ENCODE results near the gene TENM3. TPM values are rescaled to one million over a fixed set of nuclear protein-coding genes. Genes with fewer than 3 reads are reported as not detected.
"Not testable (repeated sequence)": the region's sequence is repeated elsewhere in the genome, so short reads cannot be mapped to it uniquely, and the experiment has no call there.

TENM3 gene
- total RNA-seq, 1 donor from 2014 or later: 11.0 TPM

DNA sequence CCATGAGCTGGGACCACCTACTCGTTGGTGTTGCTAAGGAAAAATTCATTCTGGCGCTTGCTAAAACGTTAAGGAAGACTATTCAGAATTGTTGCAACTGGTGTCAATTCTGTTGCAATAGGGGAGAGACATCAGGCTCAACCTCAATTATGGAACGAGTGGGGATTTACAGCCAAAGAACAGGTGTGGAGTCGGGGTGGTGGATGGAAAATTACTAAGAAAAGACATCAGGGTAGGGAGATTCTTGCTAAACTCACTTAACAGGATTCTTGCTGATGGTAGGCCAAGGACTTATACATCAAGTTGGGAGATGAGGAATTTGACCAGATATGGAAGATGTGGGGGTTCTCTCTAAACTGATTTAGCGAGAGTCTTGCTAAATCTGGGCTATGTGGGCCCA, 139.7 kb downstream of the TENM3 start:
- no peak for DNase-seq (ENCODE audit: extremely low spot score in 2 of 2)
- H3K27ac ChIP-seq: no peak overlapping the region
- no peaks in the 10 kb centered on the region for H3K4me1 ChIP-seq
- H3K9me3 ChIP-seq: no peaks in the 10 kb centered on the region
- no peak overlapping the region for H3K4me3 ChIP-seq
- no peaks in the 10 kb centered on the region for H3K36me3 ChIP-seq
- intact Hi-C loops (cut with DNase I): no loop called here
- TF ChIP-seq POLR2A (IDR thresholded peaks at IDR 0.05): no peak
- TF ChIP-seq, protein P1, sequence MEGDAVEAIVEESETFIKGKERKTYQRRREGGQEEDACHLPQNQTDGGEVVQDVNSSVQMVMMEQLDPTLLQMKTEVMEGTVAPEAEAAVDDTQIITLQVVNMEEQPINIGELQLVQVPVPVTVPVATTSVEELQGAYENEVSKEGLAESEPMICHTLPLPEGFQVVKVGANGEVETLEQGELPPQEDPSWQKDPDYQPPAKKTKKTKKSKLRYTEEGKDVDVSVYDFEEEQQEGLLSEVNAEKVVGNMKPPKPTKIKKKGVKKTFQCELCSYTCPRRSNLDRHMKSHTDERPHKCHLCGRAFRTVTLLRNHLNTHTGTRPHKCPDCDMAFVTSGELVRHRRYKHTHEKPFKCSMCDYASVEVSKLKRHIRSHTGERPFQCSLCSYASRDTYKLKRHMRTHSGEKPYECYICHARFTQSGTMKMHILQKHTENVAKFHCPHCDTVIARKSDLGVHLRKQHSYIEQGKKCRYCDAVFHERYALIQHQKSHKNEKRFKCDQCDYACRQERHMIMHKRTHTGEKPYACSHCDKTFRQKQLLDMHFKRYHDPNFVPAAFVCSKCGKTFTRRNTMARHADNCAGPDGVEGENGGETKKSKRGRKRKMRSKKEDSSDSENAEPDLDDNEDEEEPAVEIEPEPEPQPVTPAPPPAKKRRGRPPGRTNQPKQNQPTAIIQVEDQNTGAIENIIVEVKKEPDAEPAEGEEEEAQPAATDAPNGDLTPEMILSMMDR (IDR thresholded peaks at IDR 0.05): no peak
- no peak for TF ChIP-seq POLR2AphosphoS5 (IDR thresholded peaks at IDR 0.05; ENCODE audit: insufficient read depth in 1 of 2, low read depth in 1 of 2)
- no peaks in the 10 kb centered on the region for H3K27me3 ChIP-seq

DNA sequence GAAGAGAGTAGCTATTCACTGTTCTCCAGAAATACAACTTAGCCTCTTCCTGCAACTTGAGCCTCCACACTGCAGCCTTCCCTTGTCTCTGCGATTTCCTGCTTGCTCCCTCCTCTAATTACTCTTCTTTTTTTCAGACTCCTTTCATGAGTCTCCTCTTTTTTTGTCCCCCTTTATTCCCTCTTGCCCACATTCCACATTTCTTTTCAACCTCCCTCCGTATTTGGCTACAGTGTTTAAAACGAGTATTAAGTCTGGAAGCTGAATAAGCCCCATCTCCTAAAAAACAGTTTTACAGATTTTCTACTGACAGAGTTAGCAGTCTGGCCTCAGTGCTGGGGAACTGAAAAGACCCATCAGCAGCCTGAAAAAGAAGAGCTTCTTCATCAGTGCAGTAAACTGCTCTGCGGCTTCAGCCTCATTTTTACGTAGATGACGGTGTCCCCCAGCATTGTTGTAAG, 141.5 kb downstream of the TENM3 start:
- H3K36me3 ChIP-seq: no peaks in the 10 kb centered on the region
- no peaks in the 10 kb centered on the region for H3K9me3 ChIP-seq
- no peaks in the 10 kb centered on the region for H3K4me1 ChIP-seq
- no peak for DNase-seq (ENCODE audit: extremely low spot score in 2 of 2)
- intact Hi-C loops (cut with DNase I): no loop called here
- TF ChIP-seq POLR2AphosphoS5 (IDR thresholded peaks at IDR 0.05; ENCODE audit: insufficient read depth in 1 of 2, low read depth in 1 of 2) (no peak), POLR2A (IDR thresholded peaks at IDR 0.05) (no peak)
- TF ChIP-seq, protein P1 (IDR thresholded peaks at IDR 0.05): no peak
- H3K4me3 ChIP-seq: no peak overlapping the region
- no peaks in the 10 kb centered on the region for H3K27me3 ChIP-seq
- no peak overlapping the region for H3K27ac ChIP-seq

DNA sequence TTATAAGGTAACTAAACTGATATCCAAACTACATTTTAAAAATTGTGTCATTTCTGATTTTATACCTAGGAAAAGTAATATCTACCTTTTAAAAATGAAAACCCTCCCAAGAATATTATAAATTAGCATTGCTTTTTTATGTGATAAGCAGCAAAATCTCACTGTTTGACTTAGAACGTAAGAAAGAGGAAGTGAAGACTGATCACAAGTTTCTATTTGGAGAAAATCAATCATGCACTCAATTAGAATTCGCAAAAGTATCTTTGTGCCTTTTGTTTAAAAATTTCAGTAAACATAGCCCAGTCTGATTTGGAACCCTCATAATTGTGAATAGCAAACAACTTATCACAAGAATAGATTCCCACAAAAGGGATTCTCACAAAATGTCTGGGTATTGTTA, 142.7 kb downstream of the TENM3 start:
- no peak overlapping the region for H3K27ac ChIP-seq
- TF ChIP-seq POLR2A (IDR thresholded peaks at IDR 0.05) (no peak), POLR2AphosphoS5 (IDR thresholded peaks at IDR 0.05; ENCODE audit: insufficient read depth in 1 of 2, low read depth in 1 of 2) (no peak)
- TF ChIP-seq, protein P1 (IDR thresholded peaks at IDR 0.05): no peak
- DNase-seq (ENCODE audit: extremely low spot score in 2 of 2): no peak
- intact Hi-C loops (cut with DNase I): no loop called here
- H3K9me3 ChIP-seq: no peaks in the 10 kb centered on the region
- H3K4me1 ChIP-seq: no peaks in the 10 kb centered on the region
- no peak overlapping the region for H3K4me3 ChIP-seq
- H3K36me3 ChIP-seq: no peaks in the 10 kb centered on the region
- H3K27me3 ChIP-seq: no peaks in the 10 kb centered on the region

DNA sequence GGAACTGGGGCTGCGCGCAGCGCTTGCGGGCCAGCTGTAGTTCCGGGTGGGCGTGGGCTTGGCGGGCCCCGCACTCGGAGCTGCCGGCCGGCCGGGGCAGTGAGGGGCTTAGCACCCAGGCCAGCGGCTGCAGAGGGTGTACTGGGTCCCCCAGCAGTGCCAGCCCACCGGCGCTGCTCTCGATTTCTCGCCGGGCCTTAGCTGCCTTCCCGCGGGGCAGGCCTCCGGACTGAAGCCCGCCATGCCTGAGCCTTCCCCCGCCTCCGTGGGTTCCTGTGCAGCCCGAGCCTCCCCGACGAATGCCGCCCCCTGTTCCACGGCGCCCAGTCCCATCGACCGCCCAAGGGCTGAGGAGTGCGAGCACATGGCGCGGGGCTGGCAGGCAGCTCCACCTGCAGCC, 143.4 kb downstream of the TENM3 start:
- H3K27ac ChIP-seq; intact Hi-C loops (cut with DNase I); H3K27me3 ChIP-seq; H3K4me3 ChIP-seq; H3K9me3 ChIP-seq; DNase-seq (ENCODE audit: extremely low spot score in 2 of 2); H3K4me1 ChIP-seq; H3K36me3 ChIP-seq: not testable (repeated sequence)

DNA sequence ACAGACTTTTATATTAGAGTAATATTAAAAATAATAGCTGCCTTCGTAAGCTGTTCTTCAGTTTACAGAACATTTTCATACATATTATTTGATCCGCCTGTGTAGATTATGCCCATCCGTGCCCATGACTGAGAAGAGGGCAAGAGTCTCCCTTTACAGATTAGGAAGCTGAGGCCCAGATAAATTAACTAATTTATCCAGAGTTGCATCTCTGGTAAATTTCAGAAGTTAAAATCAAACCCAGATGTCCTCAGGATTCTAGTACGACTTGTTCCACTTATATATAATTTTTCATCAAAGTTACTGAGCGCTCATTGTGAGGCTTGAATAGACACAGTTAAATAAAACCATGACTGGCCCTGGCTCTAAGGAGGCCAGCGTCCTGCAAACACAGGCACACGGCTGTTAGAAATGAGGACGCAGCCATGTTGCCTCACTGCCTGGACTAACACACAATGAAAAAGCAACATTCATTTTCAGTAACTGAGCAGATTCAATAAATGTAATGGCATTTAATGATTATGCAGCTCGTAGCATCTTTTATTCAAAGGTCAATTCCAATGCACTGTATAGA, 148.0 kb downstream of the TENM3 start:
- no peak for DNase-seq (ENCODE audit: extremely low spot score in 2 of 2)
- Histone ChIP-seq H3K4me3 (no peak overlapping the region), H3K4me1 (no peaks in the 10 kb centered on the region), H3K36me3 (no peaks in the 10 kb centered on the region), H3K27ac (no peak overlapping the region), H3K9me3 (no peaks in the 10 kb centered on the region), H3K27me3 (no peaks in the 10 kb centered on the region)
- intact Hi-C loops (cut with DNase I): no loop called here
- TF ChIP-seq POLR2A (IDR thresholded peaks at IDR 0.05) (no peak), POLR2AphosphoS5 (IDR thresholded peaks at IDR 0.05; ENCODE audit: insufficient read depth in 1 of 2, low read depth in 1 of 2) (no peak)
- TF ChIP-seq, protein P1 (IDR thresholded peaks at IDR 0.05): no peak

Measured in vagina (tissue), 2 donors.